Lower leg skin (tissue), 4 donors: ENCODE results near the gene TMEM11. TPM values are rescaled to one million over a fixed set of nuclear protein-coding genes. Genes with fewer than 3 reads are reported as not detected.

Experiments used
- DNase-seq, 2 donors: peaks; one replicate each; pipeline ENCODE4 v3.0.0-alpha.2; 2019; ENCODE audit warnings: low spot score in 2 of 2
- H3K4me3 ChIP-seq: fragments of 200-600 bp; sonication (generic); 2 replicates; pipeline ENCODE4 v1.5.1; 2017; ENCODE audit warnings: mild to moderate bottlenecking, low read depth; ENCODE audit not compliant: poor library complexity, severe bottlenecking
- POLR2A ChIP-seq, 2 donors: fragments of 450-650 bp; IDR thresholded peaks; one replicate each; pipeline ENCODE4 v1.6.1; 2016 to 2017; ENCODE audit warnings: antibody characterized with exemption in 2 of 2, mild to moderate bottlenecking in 1 of 2, moderate library complexity in 1 of 2
- WGBS, 2 donors: methylation state at CpG; one replicate each; pipeline ENCODE4 v1.1.5; 2018; 5-methylcytosine and 5-hydroxymethylcytosine counted together
- intact Hi-C: fragments of 100-400 bp; cut with DNase I; formaldehyde crosslinking; loops from one replicate; pipeline ENCODE4 v1.15.0; 2023; ENCODE audit warnings: low total_unique reads
- total RNA-seq, 4 donors: library from RNA; depleted of rRNA; stranded (reverse); fragments of >200 nt; gene quantifications; one replicate each; pipeline ENCODE4 v1.1.0, GENCODE V29; 2016
- TF ChIP-seq, protein P1 (sequence below), 3 donors: fragments of 450-650 bp; IDR thresholded peaks; one replicate each; pipeline ENCODE4 v1.5.1; 2016; ENCODE audit warnings: antibody characterized with exemption in 3 of 3, mild to moderate bottlenecking in 3 of 3, moderate library complexity in 2 of 3

The TMEM11 gene
- total RNA-seq, 4 donors from 2014 or later, result 30.0 to 43.5 (median 37.0) TPM

DNA sequence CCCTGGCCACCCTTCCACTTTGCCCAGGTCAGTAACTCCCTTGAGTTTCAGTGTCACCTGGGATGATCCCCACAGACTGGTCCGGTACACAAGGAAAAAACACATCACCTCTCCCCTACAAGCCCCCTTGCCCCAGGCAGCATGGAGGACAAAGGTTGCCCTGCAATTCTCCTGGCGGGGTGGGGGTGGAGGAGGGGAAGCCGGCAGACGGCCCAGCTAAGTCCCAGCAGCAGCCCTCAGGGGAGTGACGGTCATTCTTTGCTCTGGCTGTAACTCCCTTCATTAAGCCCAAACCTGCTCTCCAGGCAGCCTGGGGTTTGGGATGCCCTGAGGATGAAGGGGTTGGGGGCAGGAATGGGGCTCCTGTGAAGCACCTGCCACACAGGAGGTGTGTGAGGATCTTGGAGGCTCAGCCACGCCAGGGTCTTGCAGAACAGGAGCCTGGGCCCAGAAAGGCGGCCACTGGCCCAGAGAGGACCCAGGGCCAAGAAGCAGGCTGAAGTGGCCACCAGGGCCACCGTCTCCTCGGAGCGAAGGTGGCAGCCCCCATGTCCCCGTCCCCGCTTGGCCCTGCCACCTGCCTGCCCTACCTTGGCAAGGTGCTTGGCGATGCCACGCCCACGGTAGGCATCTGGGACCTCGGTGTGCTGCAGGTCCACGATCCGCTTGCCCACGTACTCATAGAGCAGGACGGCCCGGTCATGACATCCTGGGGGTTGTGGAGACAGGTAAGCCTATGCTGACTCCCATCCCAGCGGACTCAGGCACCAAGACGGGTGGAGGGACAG, 29.7 kb upstream of the TMEM11 start:
- DNase-seq, result no peak
- WGBS, 2 donors, result 70 to 76% methylated on average over 13 to 22 of the region's 23 CpGs
- intact Hi-C loops, result no loop called here

DNA sequence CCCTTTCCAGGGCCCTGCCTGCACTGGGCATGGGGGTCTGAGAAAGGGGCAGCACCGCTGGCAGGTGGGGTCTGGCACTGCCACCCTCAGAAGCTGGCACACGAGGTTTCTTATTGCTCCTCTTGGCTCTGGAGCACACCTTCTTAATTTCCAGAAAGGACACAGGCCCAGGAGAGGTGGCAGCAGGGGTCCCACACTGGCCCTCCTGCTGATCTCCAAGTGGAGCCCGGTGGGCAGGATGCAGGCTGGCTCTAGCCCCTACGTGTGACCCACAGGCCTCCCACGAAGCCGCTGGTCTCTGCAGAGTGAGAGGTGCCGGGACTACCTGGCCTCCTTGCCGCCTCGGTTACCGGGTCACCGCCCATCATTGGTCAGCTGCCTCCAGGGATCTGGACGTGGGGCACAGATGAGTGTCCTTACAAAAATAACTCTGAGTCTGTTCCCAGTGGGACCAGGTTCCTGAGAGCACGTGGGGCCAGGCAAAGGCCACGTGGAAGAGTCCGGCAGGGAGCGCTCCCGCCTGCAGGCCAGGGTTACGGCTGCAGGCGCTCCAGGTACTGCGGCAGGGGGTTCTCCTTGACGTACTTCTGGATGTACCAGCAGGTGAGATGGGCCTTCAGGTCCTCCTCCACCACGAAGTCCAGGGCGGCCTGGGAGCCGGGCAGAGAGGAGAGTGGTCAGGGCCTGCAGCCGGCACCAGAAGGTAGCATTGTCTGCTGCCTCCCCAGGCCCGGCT, 29.0 kb upstream of the TMEM11 start:
- intact Hi-C loops, result no loop called here
- no peak overlapping the region for H3K4me3 ChIP-seq
- WGBS, 2 donors, result 85 to 89% methylated on average over 26 of the region's 26 CpGs
- no peak for TF ChIP-seq POLR2A (IDR thresholded peaks at IDR 0.05)
- TF ChIP-seq, protein P1, sequence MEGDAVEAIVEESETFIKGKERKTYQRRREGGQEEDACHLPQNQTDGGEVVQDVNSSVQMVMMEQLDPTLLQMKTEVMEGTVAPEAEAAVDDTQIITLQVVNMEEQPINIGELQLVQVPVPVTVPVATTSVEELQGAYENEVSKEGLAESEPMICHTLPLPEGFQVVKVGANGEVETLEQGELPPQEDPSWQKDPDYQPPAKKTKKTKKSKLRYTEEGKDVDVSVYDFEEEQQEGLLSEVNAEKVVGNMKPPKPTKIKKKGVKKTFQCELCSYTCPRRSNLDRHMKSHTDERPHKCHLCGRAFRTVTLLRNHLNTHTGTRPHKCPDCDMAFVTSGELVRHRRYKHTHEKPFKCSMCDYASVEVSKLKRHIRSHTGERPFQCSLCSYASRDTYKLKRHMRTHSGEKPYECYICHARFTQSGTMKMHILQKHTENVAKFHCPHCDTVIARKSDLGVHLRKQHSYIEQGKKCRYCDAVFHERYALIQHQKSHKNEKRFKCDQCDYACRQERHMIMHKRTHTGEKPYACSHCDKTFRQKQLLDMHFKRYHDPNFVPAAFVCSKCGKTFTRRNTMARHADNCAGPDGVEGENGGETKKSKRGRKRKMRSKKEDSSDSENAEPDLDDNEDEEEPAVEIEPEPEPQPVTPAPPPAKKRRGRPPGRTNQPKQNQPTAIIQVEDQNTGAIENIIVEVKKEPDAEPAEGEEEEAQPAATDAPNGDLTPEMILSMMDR (IDR thresholded peaks at IDR 0.05), result no peak
- DNase-seq, result no peak

More for the DNA sequence above, 29.7 kb upstream of the TMEM11 start:
- H3K4me3 ChIP-seq, result no peak overlapping the region
- no peak for TF ChIP-seq POLR2A (IDR thresholded peaks at IDR 0.05)
- TF ChIP-seq, protein P1 (IDR thresholded peaks at IDR 0.05), result no peak

DNA sequence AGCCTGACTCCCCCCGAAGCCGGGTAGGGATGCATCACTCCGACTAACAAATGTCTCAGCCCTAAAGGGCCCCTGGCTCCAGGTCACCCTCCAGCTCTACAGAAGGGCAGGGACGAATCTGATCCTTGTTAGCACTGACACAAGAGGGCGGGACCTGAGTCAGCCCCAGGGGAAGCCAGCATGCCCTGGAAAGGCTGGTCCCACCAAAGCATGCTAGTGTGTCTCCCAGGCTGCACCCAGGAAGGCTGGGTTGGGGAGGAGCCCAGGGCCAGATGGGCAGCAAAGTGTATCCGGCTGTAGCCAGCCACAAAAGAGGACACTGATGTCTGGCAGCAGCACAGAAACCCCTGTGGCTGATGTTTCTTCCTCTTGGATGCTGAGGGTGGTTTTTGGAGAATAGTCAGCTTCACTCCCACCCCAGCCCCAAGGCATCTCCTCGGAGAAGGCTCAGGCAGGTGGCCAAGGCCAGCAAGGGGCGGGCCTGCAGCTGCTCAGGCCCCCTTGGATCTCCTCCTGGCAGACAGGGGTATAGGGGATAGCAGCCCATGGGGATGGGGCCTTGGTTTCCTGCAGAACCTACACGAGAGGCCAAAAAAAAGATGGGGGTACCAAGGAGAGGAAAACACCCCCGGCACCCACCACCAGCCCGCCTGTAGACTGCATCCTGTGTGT, 28.2 kb upstream of the TMEM11 start:
- TF ChIP-seq, protein P1 (IDR thresholded peaks at IDR 0.05), result no peak
- no peak for TF ChIP-seq POLR2A (IDR thresholded peaks at IDR 0.05)
- intact Hi-C loops, result no loop called here

DNA sequence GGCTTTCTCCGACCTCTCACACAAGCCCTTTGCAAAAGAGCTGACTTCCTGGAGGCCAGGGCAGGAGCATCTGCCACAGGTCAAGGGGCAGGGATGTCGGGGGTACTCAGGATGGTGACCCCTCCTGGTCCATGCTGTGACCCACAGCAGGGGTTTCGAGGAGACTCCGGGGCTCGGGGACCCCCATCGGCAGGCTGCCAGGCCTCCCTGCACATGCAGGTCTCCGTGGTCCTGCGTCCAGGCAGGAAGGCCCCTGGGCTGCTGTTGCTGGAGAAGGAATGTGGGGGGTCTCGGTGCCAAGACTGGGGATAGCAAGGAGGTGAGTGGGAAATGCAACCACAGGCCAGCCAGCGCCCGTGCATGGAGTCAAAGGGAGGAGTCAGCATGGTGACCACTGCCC, 27.6 kb upstream of the TMEM11 start:
- TF ChIP-seq POLR2A (IDR thresholded peaks at IDR 0.05), result no peak
- TF ChIP-seq, protein P1 (IDR thresholded peaks at IDR 0.05), result no peak
- intact Hi-C loops, result no loop called here
- no peak overlapping the region for H3K4me3 ChIP-seq
- 67 to 83% methylated on average over 8 to 11 of the region's 11 CpGs for WGBS, 2 donors
- DNase-seq, result no peak

More for the DNA sequence above, 28.2 kb upstream of the TMEM11 start:
- no peak overlapping the region for H3K4me3 ChIP-seq
- no peak for DNase-seq
- WGBS, 2 donors, result 40 to 51% methylated on average over 11 of the region's 11 CpGs

DNA sequence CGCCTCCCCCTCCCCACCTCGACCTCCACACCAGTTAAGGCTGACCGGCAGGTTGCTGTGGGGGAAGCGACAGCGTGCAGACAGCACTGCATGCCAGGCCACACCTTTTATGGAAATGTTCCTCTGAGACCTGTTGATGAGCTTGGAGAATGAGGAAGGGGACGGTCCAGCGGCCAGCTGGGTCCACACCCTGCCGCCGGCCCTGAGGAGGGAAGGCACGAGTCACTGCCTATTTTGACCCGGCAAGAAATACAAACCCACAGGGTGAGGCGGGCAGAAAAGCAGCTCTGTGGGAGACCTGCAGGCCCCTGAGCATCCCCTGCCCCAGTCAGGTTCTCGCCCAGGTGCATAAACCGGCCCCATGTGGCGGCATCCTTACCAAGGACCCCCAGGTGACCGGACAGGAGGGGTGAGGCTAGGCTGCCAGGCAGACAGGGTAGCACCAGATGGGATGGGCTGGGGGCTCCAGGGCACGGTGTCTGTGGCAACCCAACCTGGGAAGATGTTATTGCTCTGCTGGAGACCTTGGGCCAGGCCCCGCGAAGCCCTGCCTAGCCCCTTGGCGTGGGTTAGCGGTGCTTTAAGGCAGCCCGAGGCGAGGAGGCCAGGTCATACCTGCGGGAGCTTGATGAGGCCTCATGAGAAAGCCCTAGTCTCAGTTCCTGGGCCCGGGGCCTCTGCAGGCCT, 26.6 kb upstream of the TMEM11 start:
- TF ChIP-seq, protein P1 (IDR thresholded peaks at IDR 0.05), result no peak
- no peak for TF ChIP-seq POLR2A (IDR thresholded peaks at IDR 0.05)
- 70 to 81% methylated on average over 18 to 23 of the region's 25 CpGs for WGBS, 2 donors
- intact Hi-C loops, result no loop called here
- no peak for DNase-seq
- H3K4me3 ChIP-seq, result no peak overlapping the region
